SK-N-MC (cell line): Measurements from ENCODE around the gene ERCC5.

ENCODE experiments used
- EZH2 ChIP-seq: fragments of 200-600 bp; sonication (generic); IDR thresholded peaks from one replicate; pipeline ENCODE4 v1.6.1; 2017; ENCODE audit warnings: antibody characterized with exemption
- FOXP2 ChIP-seq: optimal IDR thresholded peaks from 2 replicates; pipeline ENCODE3; 2011; ENCODE audit warnings: mild to moderate bottlenecking, moderate library complexity; ENCODE audit not compliant: insufficient read depth; ENCODE audit errors: extremely low read length, control extremely low read depth
- POLR2AphosphoS5 ChIP-seq: IDR thresholded peaks from 2 replicates; pipeline ENCODE4 v1.6.1; 2012; ENCODE audit warnings: mild to moderate bottlenecking, low read depth, low read length, borderline replicate concordance

GRCh38 chr13:102904408-102904862, 58.6 kb downstream of the ERCC5 start:
- TF ChIP-seq POLR2AphosphoS5, result no peak
- TF ChIP-seq EZH2, result no peak
- no peak for TF ChIP-seq FOXP2
